ENCODE results near the gene MAP2K5.

DNA sequence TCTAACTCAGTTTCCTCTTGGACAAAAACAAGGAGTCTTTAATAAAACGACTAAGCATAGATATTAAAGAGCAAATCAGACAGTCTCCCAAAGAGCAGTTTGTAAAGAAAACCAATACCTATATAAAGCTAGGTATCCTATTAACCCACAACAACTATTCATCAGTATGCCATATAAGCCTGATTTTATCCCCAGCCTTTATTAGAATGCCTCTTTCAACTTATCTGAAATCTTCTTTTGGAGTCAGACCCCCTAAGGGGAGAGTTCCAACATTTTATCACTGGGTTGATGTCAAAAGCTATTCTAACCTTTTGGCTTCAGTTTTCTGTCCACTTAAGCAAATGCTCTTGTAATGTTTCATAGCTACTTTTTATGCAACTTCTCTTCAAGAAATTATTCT lies 17.8 kb downstream of the MAP2K5 start:
- TF ChIP-seq, protein P1, sequence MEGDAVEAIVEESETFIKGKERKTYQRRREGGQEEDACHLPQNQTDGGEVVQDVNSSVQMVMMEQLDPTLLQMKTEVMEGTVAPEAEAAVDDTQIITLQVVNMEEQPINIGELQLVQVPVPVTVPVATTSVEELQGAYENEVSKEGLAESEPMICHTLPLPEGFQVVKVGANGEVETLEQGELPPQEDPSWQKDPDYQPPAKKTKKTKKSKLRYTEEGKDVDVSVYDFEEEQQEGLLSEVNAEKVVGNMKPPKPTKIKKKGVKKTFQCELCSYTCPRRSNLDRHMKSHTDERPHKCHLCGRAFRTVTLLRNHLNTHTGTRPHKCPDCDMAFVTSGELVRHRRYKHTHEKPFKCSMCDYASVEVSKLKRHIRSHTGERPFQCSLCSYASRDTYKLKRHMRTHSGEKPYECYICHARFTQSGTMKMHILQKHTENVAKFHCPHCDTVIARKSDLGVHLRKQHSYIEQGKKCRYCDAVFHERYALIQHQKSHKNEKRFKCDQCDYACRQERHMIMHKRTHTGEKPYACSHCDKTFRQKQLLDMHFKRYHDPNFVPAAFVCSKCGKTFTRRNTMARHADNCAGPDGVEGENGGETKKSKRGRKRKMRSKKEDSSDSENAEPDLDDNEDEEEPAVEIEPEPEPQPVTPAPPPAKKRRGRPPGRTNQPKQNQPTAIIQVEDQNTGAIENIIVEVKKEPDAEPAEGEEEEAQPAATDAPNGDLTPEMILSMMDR (IDR thresholded peaks at IDR 0.05), result no peak
- TF ChIP-seq ZFX (IDR thresholded peaks at IDR 0.05; ENCODE audit: borderline replicate concordance), result no peak
